Measurements from ENCODE around the gene CYB561A3.

CYB561A3 gene

GRCh38 chr11:61309141-61309540, 52.5 kb downstream of the CYB561A3 start:
- no peak for ATAC-seq
- TF ChIP-seq SNAI2 (CRISPR knock-in tag; IDR thresholded peaks at IDR 0.05): no peak
- TF ChIP-seq TOX (CRISPR knock-in tag; IDR thresholded peaks at IDR 0.05; ENCODE audit: borderline replicate concordance): no peak
- no peak for TF ChIP-seq TCF4 (CRISPR knock-in tag; IDR thresholded peaks at IDR 0.05; ENCODE audit: borderline replicate concordance)
- TF ChIP-seq, protein P1, sequence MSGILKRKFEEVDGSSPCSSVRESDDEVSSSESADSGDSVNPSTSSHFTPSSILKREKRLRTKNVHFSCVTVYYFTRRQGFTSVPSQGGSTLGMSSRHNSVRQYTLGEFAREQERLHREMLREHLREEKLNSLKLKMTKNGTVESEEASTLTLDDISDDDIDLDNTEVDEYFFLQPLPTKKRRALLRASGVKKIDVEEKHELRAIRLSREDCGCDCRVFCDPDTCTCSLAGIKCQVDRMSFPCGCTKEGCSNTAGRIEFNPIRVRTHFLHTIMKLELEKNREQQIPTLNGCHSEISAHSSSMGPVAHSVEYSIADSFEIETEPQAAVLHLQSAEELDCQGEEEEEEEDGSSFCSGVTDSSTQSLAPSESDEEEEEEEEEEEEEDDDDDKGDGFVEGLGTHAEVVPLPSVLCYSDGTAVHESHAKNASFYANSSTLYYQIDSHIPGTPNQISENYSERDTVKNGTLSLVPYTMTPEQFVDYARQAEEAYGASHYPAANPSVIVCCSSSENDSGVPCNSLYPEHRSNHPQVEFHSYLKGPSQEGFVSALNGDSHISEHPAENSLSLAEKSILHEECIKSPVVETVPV (CRISPR knock-in tag; IDR thresholded peaks at IDR 0.05): no peak
- no peak for TF ChIP-seq ESRRG (CRISPR knock-in tag; IDR thresholded peaks at IDR 0.05)
- TF ChIP-seq, protein P2, sequence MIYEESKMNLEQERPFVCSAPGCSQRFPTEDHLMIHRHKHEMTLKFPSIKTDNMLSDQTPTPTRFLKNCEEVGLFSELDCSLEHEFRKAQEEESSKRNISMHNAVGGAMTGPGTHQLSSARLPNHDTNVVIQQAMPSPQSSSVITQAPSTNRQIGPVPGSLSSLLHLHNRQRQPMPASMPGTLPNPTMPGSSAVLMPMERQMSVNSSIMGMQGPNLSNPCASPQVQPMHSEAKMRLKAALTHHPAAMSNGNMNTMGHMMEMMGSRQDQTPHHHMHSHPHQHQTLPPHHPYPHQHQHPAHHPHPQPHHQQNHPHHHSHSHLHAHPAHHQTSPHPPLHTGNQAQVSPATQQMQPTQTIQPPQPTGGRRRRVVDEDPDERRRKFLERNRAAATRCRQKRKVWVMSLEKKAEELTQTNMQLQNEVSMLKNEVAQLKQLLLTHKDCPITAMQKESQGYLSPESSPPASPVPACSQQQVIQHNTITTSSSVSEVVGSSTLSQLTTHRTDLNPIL (CRISPR knock-in tag; IDR thresholded peaks at IDR 0.05; ENCODE audit: low read depth): no peak
- no peak for TF ChIP-seq GLIS3 (CRISPR knock-in tag; IDR thresholded peaks at IDR 0.05)
- no peak for TF ChIP-seq OSR1 (CRISPR knock-in tag; IDR thresholded peaks at IDR 0.05)
- TF ChIP-seq ISL1 (CRISPR knock-in tag; IDR thresholded peaks at IDR 0.05): no peak
- no peak for TF ChIP-seq PATZ1 (CRISPR knock-in tag; IDR thresholded peaks at IDR 0.05; ENCODE audit: borderline replicate concordance)
- TF ChIP-seq, protein P3, sequence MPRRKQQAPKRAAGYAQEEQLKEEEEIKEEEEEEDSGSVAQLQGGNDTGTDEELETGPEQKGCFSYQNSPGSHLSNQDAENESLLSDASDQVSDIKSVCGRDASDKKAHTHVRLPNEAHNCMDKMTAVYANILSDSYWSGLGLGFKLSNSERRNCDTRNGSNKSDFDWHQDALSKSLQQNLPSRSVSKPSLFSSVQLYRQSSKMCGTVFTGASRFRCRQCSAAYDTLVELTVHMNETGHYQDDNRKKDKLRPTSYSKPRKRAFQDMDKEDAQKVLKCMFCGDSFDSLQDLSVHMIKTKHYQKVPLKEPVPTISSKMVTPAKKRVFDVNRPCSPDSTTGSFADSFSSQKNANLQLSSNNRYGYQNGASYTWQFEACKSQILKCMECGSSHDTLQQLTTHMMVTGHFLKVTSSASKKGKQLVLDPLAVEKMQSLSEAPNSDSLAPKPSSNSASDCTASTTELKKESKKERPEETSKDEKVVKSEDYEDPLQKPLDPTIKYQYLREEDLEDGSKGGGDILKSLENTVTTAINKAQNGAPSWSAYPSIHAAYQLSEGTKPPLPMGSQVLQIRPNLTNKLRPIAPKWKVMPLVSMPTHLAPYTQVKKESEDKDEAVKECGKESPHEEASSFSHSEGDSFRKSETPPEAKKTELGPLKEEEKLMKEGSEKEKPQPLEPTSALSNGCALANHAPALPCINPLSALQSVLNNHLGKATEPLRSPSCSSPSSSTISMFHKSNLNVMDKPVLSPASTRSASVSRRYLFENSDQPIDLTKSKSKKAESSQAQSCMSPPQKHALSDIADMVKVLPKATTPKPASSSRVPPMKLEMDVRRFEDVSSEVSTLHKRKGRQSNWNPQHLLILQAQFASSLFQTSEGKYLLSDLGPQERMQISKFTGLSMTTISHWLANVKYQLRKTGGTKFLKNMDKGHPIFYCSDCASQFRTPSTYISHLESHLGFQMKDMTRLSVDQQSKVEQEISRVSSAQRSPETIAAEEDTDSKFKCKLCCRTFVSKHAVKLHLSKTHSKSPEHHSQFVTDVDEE (CRISPR knock-in tag; IDR thresholded peaks at IDR 0.05): no peak
- TF ChIP-seq ZFP3 (CRISPR knock-in tag; IDR thresholded peaks at IDR 0.05): no peak
- no peak for TF ChIP-seq ARNTL (CRISPR knock-in tag; IDR thresholded peaks at IDR 0.05; ENCODE audit: borderline replicate concordance, low read depth)
- TF ChIP-seq ZFP30 (CRISPR knock-in tag; IDR thresholded peaks at IDR 0.05): no peak
- TF ChIP-seq POU6F1 (CRISPR knock-in tag; IDR thresholded peaks at IDR 0.05; ENCODE audit: borderline replicate concordance, low read depth): no peak
- no peak for TF ChIP-seq ZNF70 (CRISPR knock-in tag; IDR thresholded peaks at IDR 0.05)
- TF ChIP-seq CSDC2 (CRISPR knock-in tag; IDR thresholded peaks at IDR 0.05): no peak

- TF ChIP-seq PATZ1 (CRISPR knock-in tag; IDR thresholded peaks at IDR 0.05; ENCODE audit: borderline replicate concordance) (no peak), RARB (CRISPR knock-in tag; IDR thresholded peaks at IDR 0.05) (no peak), ZFP30 (CRISPR knock-in tag; IDR thresholded peaks at IDR 0.05) (no peak), CSDC2 (CRISPR knock-in tag; IDR thresholded peaks at IDR 0.05) (no peak), ESRRG (CRISPR knock-in tag; IDR thresholded peaks at IDR 0.05) (no peak), ARNTL (CRISPR knock-in tag; IDR thresholded peaks at IDR 0.05; ENCODE audit: borderline replicate concordance, low read depth) (no peak), BACH2 (CRISPR knock-in tag; IDR thresholded peaks at IDR 0.05; ENCODE audit: borderline replicate concordance) (no peak), ZNF8 (CRISPR knock-in tag; IDR thresholded peaks at IDR 0.05) (no peak), OSR1 (CRISPR knock-in tag; IDR thresholded peaks at IDR 0.05) (no peak), ISL1 (CRISPR knock-in tag; IDR thresholded peaks at IDR 0.05) (no peak), TCF4 (CRISPR knock-in tag; IDR thresholded peaks at IDR 0.05; ENCODE audit: borderline replicate concordance) (no peak), PPARA (CRISPR knock-in tag; IDR thresholded peaks at IDR 0.05; ENCODE audit: borderline replicate concordance) (no peak)
- TF ChIP-seq, protein P2 (CRISPR knock-in tag; IDR thresholded peaks at IDR 0.05; ENCODE audit: low read depth): no peak
- TF ChIP-seq, protein P1 (CRISPR knock-in tag; IDR thresholded peaks at IDR 0.05): no peak
- no peak for ATAC-seq
These were observed 54.3 kb downstream of the CYB561A3 start for GRCh38 chr11:61307354-61307753.
